ENCODE data around the gene LAMC3. TPM values are rescaled to one million over a fixed set of nuclear protein-coding genes. Genes with fewer than 3 reads are reported as not detected.

LAMC3 gene
- total RNA-seq, 2 experiments from 2014 or later: 0.19 to 0.20 TPM

DNA sequence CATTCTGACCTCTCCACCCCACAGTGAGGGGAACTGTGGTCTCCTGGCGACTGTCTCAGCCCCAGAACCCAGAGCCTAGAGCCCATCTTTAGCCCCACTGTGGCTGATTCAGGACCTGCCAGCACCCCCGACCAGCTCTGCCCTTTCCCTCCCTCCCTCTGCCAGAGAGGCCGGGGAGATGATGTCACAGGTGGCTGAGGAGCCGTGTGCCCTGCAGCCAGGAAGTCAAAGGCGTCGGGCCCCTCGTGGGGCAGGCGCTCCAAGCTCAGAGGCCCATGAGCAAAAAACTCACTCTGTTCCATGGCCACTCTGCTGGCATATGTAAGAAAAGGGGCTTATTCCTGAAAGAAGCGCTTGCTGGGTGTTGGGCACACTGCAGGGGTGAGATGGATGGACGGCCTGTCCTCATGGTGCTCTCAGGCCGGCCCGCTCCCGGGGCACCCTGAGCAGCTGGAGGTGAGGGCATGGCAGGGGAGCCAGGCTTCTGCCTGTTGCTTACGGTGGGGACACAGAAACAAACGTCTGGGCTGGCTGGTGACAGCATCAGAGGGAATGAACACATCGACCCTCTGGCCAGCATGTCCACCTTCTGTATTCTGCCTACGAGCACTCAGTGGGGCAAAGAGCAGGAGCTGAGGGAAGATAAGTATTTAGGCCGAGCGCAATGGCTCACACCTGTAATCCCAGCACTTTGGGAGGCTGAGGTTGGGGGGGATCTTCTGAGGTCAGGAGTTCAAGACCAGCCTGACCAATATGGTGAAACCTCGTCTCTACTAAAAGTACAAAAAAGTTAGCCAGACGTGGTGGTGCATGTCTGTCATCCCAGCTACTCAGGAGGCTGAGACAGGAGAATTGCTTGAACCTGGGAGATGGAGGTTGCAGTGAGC, 41.1 kb downstream of the LAMC3 start:
- Mint-ChIP-seq H3K27ac (no peak overlapping the region), H3K36me3 (no peaks in the 10 kb centered on the region), H3K4me3 (no peak overlapping the region), H3K27me3 (peaks cover 2% of the 10 kb centered on the region), H3K9me3 (no peaks in the 10 kb centered on the region), H3K4me1 (peaks cover 4% of the 10 kb centered on the region)
- POLR2A ChIA-PET: no interaction called here
- no peak for ATAC-seq (ENCODE audit: low read depth)
- no peak for DNase-seq

DNA sequence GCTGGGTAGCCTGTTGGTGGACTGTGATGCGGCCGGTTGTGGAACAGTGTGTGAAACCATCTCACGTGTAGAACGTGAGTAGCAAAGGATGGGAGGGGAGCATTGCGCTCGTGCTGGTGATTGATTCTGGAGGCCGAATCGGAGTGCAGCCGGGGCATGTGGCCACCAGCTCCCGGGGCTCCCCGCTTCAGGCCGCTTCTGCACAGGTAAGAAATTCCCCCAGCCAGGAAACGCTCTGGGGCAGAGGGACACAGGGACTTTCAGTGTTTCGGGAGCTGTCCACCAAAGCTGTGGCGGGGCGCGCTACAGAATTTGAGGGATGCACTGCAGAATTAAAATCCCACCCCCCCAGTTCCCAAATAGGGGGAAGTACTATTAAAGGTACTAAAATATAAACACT, 41.9 kb downstream of the LAMC3 start:
- peaks cover 2% of the 10 kb centered on the region for H3K4me1 Mint-ChIP-seq
- no peaks in the 10 kb centered on the region for H3K36me3 Mint-ChIP-seq
- no peak for ATAC-seq (ENCODE audit: low read depth)
- H3K9me3 Mint-ChIP-seq: no peaks in the 10 kb centered on the region
- H3K27me3 Mint-ChIP-seq: peaks cover 2% of the 10 kb centered on the region
- POLR2A ChIA-PET: no interaction called here
- no peak overlapping the region for H3K4me3 Mint-ChIP-seq
- no peak overlapping the region for H3K27ac Mint-ChIP-seq
- no peak for DNase-seq

DNA sequence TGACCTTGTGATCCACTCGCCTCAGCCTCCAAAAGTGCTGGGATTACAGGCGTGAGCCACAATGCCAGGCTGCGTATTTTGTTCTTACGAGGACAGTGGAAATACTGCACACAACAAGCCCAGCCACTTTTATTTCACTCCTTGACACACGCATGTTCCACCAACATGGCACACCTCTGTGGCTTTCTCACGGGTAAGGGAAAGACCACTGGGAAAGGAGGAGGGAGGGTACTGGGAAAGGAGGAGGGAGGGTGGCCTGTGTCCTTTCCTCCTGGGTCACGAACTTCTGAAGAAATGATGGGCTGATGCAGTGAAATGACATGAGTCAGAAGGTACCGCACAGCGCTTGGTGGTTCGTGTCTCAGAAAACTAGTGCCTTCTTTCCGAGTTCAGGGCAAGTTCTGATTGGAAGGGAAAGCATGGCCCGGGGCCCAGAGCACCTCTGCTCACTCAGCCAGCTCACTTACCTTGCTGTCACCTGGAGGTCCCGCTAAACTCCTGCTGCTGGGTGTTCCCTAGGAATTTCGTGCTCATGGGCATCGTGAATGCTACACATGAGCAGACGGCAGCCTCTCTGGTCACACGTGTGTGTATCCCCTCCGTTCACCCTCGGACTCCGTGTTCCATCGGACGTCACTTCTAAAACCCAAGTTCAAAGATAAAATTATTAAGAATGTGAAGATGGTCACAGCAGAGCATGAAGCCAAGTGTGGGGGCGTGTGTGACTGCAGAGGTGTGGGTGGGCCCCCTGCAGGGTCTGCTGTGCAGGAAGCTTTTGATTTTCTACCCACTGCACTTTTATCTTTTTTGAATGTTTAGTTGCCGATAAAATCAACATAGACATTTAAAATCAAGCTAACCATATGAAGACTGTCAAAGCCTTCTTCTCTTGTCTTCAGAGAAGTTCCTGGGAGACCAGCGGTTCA, 42.9 kb downstream of the LAMC3 start:
- no peaks in the 10 kb centered on the region for H3K36me3 Mint-ChIP-seq
- ATAC-seq (ENCODE audit: low read depth) (no peak), DNase-seq (no peak)
- no peaks in the 10 kb centered on the region for H3K4me1 Mint-ChIP-seq
- POLR2A ChIA-PET: no interaction called here
- H3K27me3 Mint-ChIP-seq: peaks cover 2% of the 10 kb centered on the region
- no peak overlapping the region for H3K4me3 Mint-ChIP-seq
- H3K27ac Mint-ChIP-seq: no peak overlapping the region
- no peaks in the 10 kb centered on the region for H3K9me3 Mint-ChIP-seq

DNA sequence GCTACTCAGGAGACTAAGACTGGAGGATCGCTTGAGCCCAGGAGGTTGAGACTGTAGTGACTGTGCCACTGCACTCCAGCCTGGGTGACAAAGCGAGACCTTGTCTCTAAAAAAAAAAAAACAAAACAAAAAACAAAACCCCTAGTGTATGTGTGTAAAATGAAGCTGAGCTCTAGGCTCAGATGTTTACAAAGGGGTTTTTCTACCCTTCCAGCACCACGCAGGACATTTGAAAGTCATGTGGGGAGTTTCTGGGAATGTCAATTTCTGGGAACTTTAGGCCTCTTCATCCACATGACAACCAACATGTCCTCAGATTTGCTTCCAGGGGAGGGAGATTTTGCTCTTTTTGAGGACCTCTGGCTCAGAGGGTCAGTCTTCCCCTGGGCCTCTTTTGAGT, 44.9 kb downstream of the LAMC3 start:
- Mint-ChIP-seq H3K27me3 (peaks cover 2% of the 10 kb centered on the region), H3K27ac (no peak overlapping the region), H3K9me3 (no peaks in the 10 kb centered on the region), H3K4me3 (no peak overlapping the region), H3K36me3 (no peaks in the 10 kb centered on the region), H3K4me1 (no peaks in the 10 kb centered on the region)
- no peak for DNase-seq
- POLR2A ChIA-PET: no interaction called here
- ATAC-seq (ENCODE audit: low read depth): no peak

DNA sequence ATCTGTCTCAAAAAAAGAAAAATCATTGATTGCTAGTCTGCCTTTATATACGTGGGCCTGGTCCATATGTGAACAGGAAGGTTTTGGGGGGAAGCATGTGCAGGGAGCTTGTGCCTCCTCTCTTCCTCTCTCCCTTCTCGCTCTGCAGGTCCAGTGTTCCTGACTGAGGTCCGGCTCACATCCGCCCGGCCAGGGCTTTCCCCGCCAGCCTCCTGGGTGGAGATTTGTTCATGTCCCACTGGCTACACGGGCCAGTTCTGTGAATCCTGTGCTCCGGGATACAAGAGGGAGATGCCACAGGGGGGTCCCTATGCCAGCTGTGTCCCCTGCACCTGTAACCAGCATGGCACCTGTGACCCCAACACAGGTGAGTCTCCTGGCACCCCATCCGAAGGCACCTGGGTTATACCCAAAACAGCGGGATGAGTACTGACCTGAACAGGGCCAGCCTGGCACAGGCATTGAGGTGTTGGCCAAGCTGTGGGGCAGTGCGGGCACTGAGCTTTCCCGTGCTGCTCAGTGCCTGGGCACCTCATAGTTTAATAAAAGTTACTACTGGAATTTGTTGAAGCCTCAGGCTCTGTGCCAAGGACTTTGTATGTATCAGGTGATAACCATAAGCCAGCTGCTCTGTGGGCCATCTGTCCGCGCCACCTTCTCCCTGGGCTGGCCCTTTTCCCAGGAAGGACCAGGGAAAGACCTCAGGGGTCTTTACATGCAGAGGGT, 48.0 kb downstream of the LAMC3 start:
- DNase-seq (no peak), ATAC-seq (ENCODE audit: low read depth) (no peak)
- Mint-ChIP-seq H3K9me3 (no peaks in the 10 kb centered on the region), H3K27ac (no peak overlapping the region), H3K27me3 (peaks cover 3% of the 10 kb centered on the region), H3K4me3 (no peak overlapping the region), H3K36me3 (no peaks in the 10 kb centered on the region), H3K4me1 (no peaks in the 10 kb centered on the region)
- POLR2A ChIA-PET: no interaction called here

DNA sequence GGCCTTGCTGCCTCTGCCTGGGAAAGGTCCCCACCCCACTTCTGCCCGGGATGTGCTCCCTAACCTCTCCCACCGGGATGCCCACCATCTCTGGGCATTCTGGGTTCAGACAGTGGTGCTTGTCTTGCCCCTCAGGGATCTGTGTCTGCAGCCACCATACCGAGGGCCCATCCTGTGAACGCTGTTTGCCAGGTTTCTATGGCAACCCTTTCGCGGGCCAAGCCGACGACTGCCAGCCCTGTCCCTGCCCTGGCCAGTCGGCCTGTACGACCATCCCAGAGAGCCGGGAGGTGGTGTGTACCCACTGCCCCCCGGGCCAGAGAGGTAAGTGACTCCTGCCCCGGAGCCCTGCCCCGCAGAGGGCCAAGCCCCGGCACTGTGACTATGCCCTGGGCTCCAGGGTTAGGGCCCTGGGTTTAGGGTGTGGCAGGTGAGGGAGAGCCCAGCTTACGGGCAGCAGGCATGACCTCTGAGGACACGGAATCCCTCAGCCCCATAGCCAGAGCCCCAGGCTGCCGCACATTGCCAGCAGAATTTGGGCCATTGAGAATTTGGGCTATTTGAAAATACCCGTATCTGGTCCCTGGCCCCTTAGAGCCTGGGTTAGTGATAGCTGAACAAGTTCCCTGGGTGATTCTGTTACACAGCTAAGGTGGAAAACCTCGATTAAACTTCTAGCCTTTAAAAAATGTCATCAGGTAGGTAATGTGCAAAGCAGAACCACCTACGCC, 52.1 kb downstream of the LAMC3 start:
- H3K27ac Mint-ChIP-seq: no peak overlapping the region
- H3K9me3 Mint-ChIP-seq: no peaks in the 10 kb centered on the region
- H3K36me3 Mint-ChIP-seq: no peaks in the 10 kb centered on the region
- H3K27me3 Mint-ChIP-seq: peaks cover 1% of the 10 kb centered on the region
- DNase-seq (no peak), ATAC-seq (ENCODE audit: low read depth) (no peak)
- H3K4me3 Mint-ChIP-seq: no peak overlapping the region
- H3K4me1 Mint-ChIP-seq: no peaks in the 10 kb centered on the region
- POLR2A ChIA-PET: no interaction called here

DNA sequence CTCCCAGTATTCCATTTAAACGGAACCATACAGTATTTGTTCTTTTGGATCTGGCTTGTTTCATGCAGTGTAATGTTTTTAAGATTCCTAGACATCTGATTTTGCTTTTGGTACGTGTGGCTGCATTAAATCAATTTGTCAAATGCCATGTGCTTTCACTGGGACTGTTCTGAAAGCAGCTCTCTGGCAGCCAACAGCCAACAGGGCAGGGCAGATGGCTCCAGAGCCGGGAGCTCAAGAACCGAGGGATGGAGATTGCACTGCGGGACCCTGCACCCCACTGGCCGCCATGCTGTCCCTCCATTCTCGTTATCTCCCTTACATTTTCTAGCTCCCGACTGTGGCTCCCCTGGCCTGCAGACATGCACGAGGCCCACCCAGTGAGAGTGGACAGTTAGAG, 54.0 kb downstream of the LAMC3 start:
- no peak overlapping the region for H3K27ac Mint-ChIP-seq
- H3K4me3 Mint-ChIP-seq: no peak overlapping the region
- H3K36me3 Mint-ChIP-seq: no peaks in the 10 kb centered on the region

DNA sequence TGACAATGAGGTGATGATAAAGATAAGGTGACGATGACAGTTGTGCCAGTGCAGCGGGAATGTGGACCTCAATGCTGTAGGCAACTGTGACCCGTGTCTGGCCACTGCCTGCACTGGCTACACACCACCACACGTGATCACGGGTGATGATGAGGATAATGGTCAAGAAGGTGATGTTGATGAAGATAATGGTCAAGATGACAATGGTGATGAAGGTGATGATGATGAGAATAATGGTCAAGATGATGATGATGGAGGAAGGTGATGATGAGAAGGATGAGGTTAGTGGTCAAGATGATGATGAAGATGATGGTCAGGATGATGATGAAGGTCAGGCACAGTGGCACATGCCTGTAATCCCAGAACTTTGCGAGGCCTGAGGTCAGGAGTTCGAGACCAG, 56.6 kb downstream of the LAMC3 start:
- Mint-ChIP-seq H3K27ac (no peak overlapping the region), H3K36me3 (no peaks in the 10 kb centered on the region), H3K27me3 (no peaks in the 10 kb centered on the region), H3K4me1 (no peaks in the 10 kb centered on the region), H3K9me3 (no peaks in the 10 kb centered on the region), H3K4me3 (no peak overlapping the region)
- POLR2A ChIA-PET: no interaction called here
- DNase-seq: no peak
- ATAC-seq (ENCODE audit: low read depth): no peak

More for the DNA sequence above, 54.0 kb downstream of the LAMC3 start:
- Mint-ChIP-seq H3K4me1 (no peaks in the 10 kb centered on the region), H3K27me3 (peaks cover 1% of the 10 kb centered on the region), H3K9me3 (no peaks in the 10 kb centered on the region)
- POLR2A ChIA-PET: no interaction called here
- ATAC-seq (ENCODE audit: low read depth) (no peak), DNase-seq (no peak)

DNA sequence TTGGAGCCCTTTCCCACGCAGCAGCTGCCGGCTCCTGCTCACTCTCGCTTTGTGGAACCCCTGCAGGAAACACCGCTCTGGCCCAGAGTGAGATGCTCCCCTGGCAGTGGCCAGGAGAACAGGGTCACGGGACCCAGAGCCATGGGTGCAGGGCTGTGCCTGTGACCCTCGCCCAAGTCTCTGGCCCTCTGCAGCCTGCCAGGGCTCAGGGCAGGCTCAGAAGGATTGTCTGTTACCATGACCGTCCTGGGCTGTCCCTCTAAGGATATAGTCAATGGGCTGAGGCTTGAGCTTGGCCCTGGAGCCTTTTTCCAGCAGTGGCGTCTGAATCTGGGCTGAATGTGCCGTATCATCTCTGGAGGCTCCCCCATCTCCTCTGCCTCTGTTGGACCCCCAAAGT, 58.7 kb downstream of the LAMC3 start:
- POLR2A ChIA-PET: no interaction called here
- ATAC-seq (ENCODE audit: low read depth): no peak
- H3K9me3 Mint-ChIP-seq: no peaks in the 10 kb centered on the region
- no peak for DNase-seq
- H3K36me3 Mint-ChIP-seq: no peaks in the 10 kb centered on the region
- H3K4me1 Mint-ChIP-seq: no peaks in the 10 kb centered on the region
- H3K27me3 Mint-ChIP-seq: no peaks in the 10 kb centered on the region
- no peak overlapping the region for H3K27ac Mint-ChIP-seq
- no peak overlapping the region for H3K4me3 Mint-ChIP-seq

DNA sequence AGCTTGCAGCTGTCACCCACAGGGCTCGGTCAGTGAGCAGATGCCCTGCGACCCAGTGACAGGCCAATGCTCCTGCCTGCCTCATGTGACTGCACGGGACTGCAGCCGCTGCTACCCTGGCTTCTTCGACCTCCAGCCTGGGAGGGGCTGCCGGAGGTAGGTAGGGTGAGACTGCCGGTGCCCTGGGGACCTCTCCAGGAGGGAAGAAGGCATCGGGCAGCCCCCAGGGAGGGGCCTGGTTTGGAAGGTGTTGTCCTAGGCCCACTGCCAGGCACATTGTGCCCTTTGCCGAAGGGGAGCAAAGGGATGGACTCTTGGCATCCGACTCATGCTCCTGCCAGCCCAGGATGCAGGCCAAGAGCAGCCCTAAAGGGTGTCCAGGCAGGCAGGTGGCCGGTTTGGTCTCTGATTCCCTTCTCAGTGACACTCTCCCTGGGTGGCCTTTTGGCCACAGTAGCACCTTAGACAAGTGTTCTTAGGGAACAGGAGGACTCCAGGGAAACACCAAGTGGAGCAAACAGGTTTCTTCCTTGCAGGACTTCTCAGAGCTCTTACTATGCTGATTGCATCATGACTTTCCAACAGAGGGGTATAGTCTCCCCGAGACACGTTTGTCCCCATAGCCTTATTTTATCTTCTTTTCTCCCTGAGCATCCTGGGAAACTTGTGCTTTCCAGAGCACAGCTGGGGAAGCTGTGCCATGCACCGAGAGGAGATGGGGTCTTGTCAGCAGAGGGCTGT, 59.3 kb downstream of the LAMC3 start:
- no peaks in the 10 kb centered on the region for H3K9me3 Mint-ChIP-seq
- POLR2A ChIA-PET: interaction anchor here (0.5 kb wide), 1 partner anchor 593 kb away, joined by 7 read pairs; no protein-coding TSS in a partner anchor
- no peak for ATAC-seq (ENCODE audit: low read depth)
- H3K4me1 Mint-ChIP-seq: no peaks in the 10 kb centered on the region
- no peaks in the 10 kb centered on the region for H3K36me3 Mint-ChIP-seq
- no peak overlapping the region for H3K27ac Mint-ChIP-seq
- DNase-seq: no peak
- H3K4me3 Mint-ChIP-seq: no peak overlapping the region
- no peaks in the 10 kb centered on the region for H3K27me3 Mint-ChIP-seq

DNA sequence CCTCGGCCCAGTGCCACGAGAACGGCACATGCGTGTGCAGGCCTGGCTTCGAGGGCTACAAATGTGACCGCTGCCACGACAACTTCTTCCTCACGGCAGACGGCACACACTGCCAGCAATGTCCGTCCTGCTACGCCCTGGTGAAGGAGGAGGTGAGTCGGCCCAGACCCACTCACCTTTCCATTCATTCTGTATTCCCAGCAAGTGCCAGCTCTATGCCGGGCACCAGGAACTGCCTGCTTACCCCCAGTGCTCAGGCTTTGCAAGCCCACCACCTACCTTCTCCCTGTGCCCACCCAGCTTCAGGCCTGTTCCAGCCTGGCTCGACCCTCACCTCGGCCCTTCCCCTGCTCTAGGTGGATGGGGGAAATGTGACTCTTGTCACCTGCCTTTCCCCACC, 60.7 kb downstream of the LAMC3 start:
- Mint-ChIP-seq H3K4me3 (no peak overlapping the region), H3K27me3 (no peaks in the 10 kb centered on the region), H3K9me3 (no peaks in the 10 kb centered on the region), H3K36me3 (no peaks in the 10 kb centered on the region), H3K4me1 (no peaks in the 10 kb centered on the region), H3K27ac (no peak overlapping the region)
- no peak for ATAC-seq (ENCODE audit: low read depth)
- POLR2A ChIA-PET: no interaction called here
- no peak for DNase-seq

DNA sequence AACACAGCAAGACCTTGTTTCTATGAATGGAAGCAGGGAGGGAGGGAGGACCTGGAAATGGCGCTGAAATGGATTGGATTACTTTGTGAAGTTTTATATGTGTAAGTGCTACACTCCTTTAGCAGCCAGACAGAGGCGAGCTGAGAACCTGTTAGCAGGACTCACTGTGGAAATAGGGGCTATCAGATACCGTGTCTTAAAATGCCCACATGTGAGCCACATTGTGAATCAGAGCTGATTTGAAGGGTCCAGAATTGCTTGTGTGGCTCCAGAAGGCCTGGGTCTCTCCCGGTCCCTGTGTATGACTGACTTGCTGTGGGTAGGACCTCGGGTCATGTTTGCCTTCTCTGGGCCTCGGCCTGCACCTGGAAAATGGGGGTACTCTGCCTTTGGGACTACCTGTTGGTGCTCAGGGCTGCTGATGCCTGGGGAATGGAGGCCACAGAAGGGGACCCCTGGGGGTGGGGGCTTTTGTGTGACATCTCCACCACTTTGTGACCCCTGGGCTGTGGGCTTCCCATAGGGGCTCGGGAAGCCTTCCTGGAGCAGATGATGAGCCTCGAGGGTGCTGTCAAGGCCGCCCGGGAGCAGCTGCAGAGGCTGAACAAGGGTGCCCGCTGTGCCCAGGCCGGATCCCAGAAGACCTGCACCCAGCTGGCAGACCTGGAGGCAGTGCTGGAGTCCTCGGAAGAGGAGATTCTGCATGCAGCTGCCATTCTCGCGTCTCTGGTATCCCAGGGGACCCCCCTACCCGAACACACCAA, 63.3 kb downstream of the LAMC3 start:
- Mint-ChIP-seq H3K36me3 (no peaks in the 10 kb centered on the region), H3K27ac (no peak overlapping the region), H3K4me3 (no peak overlapping the region), H3K4me1 (no peaks in the 10 kb centered on the region), H3K27me3 (no peaks in the 10 kb centered on the region), H3K9me3 (no peaks in the 10 kb centered on the region)
- ATAC-seq (ENCODE audit: low read depth): no peak
- no peak for DNase-seq
- POLR2A ChIA-PET: no interaction called here
